HG03039 (cell line): ENCODE measurements around the gene DDX5.

Experiments used
- ATAC-seq: cut with Tn5 transposase; IDR thresholded peaks from one replicate; pipeline ENCODE4 v1.9.1; 2021; ENCODE audit warnings: mild to moderate bottlenecking, moderate library complexity; ENCODE audit not compliant: unreplicated experiment

DDX5 gene

GRCh38 chr17:64449545-64449944 is 56.5 kb downstream of the DDX5 start:
- no peak for ATAC-seq

- no peak for ATAC-seq
These were observed 57.2 kb downstream of the DDX5 start, which contains the start of gene MILR1 for GRCh38 chr17:64448665-64449512. Gene MILR1 (plus strand): TSS chr17:64449115. CDS start chr17:64449169, 54 bp downstream.
